Inflammatory macrophage treated with lipopolysaccharide for 4 hours (primary cell): Measurements from ENCODE around the gene TMEM239.
"Not testable (repeated sequence)": the region's sequence is repeated elsewhere in the genome, so short reads cannot be mapped to it uniquely, and the experiment has no call there.

Experiments used
- DNase-seq: peaks from one replicate; pipeline ENCODE4 v3.0.0-alpha.2; 2020

TMEM239 gene

GRCh38 chr20:2820896-2821869, 5.0 kb downstream of the TMEM239 start:
- no peak for DNase-seq

GRCh38 chr20:2822073-2822472, 5.9 kb downstream of the TMEM239 start:
- DNase-seq = no peak

- no peak for DNase-seq
Observed at GRCh38 chr20:2825761-2826160, 9.6 kb downstream of the TMEM239 start.

GRCh38 chr20:2826655-2827054, 10.5 kb downstream of the TMEM239 start:
- DNase-seq = no peak

- no peak for DNase-seq
Observed at GRCh38 chr20:2829376-2829775, 13.2 kb downstream of the TMEM239 start.

- DNase-seq = not testable (repeated sequence)
Observed at GRCh38 chr20:2831206-2831605, 15.0 kb downstream of the TMEM239 start.

GRCh38 chr20:2833761-2834160, 17.6 kb downstream of the TMEM239 start:
- DNase-seq = peak; percentile 83

- peak; percentile 61 for DNase-seq
Observed at GRCh38 chr20:2834401-2835110, 18.4 kb downstream of the TMEM239 start.

GRCh38 chr20:2835331-2835796, 19.2 kb downstream of the TMEM239 start:
- DNase-seq = no peak

GRCh38 chr20:2836035-2836434, 19.9 kb downstream of the TMEM239 start:
- DNase-seq = no peak

GRCh38 chr20:2837221-2837960, 21.2 kb downstream of the TMEM239 start:
- no peak for DNase-seq

- no peak for DNase-seq
Observed at GRCh38 chr20:2838170-2838797, 22.1 kb downstream of the TMEM239 start.

- no peak for DNase-seq
Observed at GRCh38 chr20:2838847-2839671, 22.9 kb downstream of the TMEM239 start.

GRCh38 chr20:2839732-2840137, 23.6 kb downstream of the TMEM239 start:
- DNase-seq = no peak

- DNase-seq = peak; percentile 89
Observed at GRCh38 chr20:2840138-2840966, 24.2 kb downstream of the TMEM239 start, which contains the start of the genes PCED1A and VPS16. PCED1A (minus strand) TSS chr20:2840655; CDS start chr20:2839912, 743 bp downstream. VPS16 (plus strand) TSS chr20:2840745; CDS start chr20:2840775, 30 bp downstream.

GRCh38 chr20:2840967-2841531, 24.9 kb downstream of the TMEM239 start:
- DNase-seq = peak; percentile 55

GRCh38 chr20:2845607-2846006, 29.4 kb downstream of the TMEM239 start:
- DNase-seq = peak; percentile 25

GRCh38 chr20:2846698-2847097, 30.5 kb downstream of the TMEM239 start:
- DNase-seq = no peak

GRCh38 chr20:2847802-2848201, 31.6 kb downstream of the TMEM239 start:
- no peak for DNase-seq

GRCh38 chr20:2849529-2849928, 33.4 kb downstream of the TMEM239 start:
- DNase-seq = peak; percentile 30
